Measurements from ENCODE around the gene GMDS. TPM values are rescaled to one million over a fixed set of nuclear protein-coding genes. Genes with fewer than 3 reads are reported as not detected.

The GMDS gene
- total RNA-seq, 2 donors from 2014 or later, result 25.4 to 29.5 TPM

GRCh38 chr6:1832358-1832757 lies 413.0 kb downstream of the GMDS start:
- no peak for TF ChIP-seq CTCF (conservative IDR thresholded peaks at IDR 0.05)
- H3K27ac ChIP-seq (ENCODE audit: low read depth, low read length), result no peak overlapping the region
- H3K9ac ChIP-seq (ENCODE audit: extremely low read depth, low read length, poor library complexity, severe bottlenecking), result no peak overlapping the region
- no peak for DNase-seq
- Mint-ChIP-seq H3K4me3 (no peak overlapping the region), H3K27ac (no peak overlapping the region), H3K27me3 (ENCODE audit: insufficient read depth) (no peaks in the 10 kb centered on the region), H3K9me3 (peaks cover 5% of the 10 kb centered on the region), H3K4me1 (peaks cover 9% of the 10 kb centered on the region), H3K36me3 (ENCODE audit: low read depth) (no peaks in the 10 kb centered on the region)
- H3K4me1 ChIP-seq (ENCODE audit: control insufficient read depth, insufficient read depth, low read length), result no peaks in the 10 kb centered on the region
- H3K4me3 ChIP-seq (ENCODE audit: low read length), result no peak overlapping the region
- 92 to 95% methylated on average over 1 to 2 of the region's 3 CpGs for WGBS, 2 experiments (ENCODE audit: insufficient coverage in 1 of 2, insufficient read length in 1 of 2)
- no peaks in the 10 kb centered on the region for H3K27me3 ChIP-seq (ENCODE audit: control insufficient read depth, insufficient read depth, low read length, poor library complexity, severe bottlenecking)
- no peaks in the 10 kb centered on the region for H3K9me3 ChIP-seq (ENCODE audit: control insufficient read depth, low read length)
- no peaks in the 10 kb centered on the region for H3K36me3 ChIP-seq (ENCODE audit: control insufficient read depth, insufficient read depth, low read length)

GRCh38 chr6:1827984-1828793 lies 417.2 kb downstream of the GMDS start:
- H3K27me3 ChIP-seq (ENCODE audit: control insufficient read depth, insufficient read depth, low read length, poor library complexity, severe bottlenecking), result no peaks in the 10 kb centered on the region
- no peak overlapping the region for H3K4me3 ChIP-seq (ENCODE audit: low read length)
- Mint-ChIP-seq H3K27me3 (ENCODE audit: insufficient read depth) (no peaks in the 10 kb centered on the region), H3K9me3 (peaks cover 5% of the 10 kb centered on the region), H3K27ac (no peak overlapping the region), H3K36me3 (ENCODE audit: low read depth) (no peaks in the 10 kb centered on the region), H3K4me3 (no peak overlapping the region), H3K4me1 (no peaks in the 10 kb centered on the region)
- no peaks in the 10 kb centered on the region for H3K36me3 ChIP-seq (ENCODE audit: control insufficient read depth, insufficient read depth, low read length)
- no peak for TF ChIP-seq CTCF (conservative IDR thresholded peaks at IDR 0.05)
- no peak for DNase-seq
- no peaks in the 10 kb centered on the region for H3K4me1 ChIP-seq (ENCODE audit: control insufficient read depth, insufficient read depth, low read length)
- no peaks in the 10 kb centered on the region for H3K9me3 ChIP-seq (ENCODE audit: control insufficient read depth, low read length)
- no peak overlapping the region for H3K27ac ChIP-seq (ENCODE audit: low read depth, low read length)
- WGBS, 2 experiments (ENCODE audit: insufficient coverage in 1 of 2, insufficient read length in 1 of 2), result 84 to 100% methylated on average over 1 of the region's 1 CpG
- no peak overlapping the region for H3K9ac ChIP-seq (ENCODE audit: extremely low read depth, low read length, poor library complexity, severe bottlenecking)

GRCh38 chr6:1825926-1826325 lies 419.5 kb downstream of the GMDS start:
- peaks cover 3% of the 10 kb centered on the region for H3K4me1 Mint-ChIP-seq
- Histone ChIP-seq H3K9ac (ENCODE audit: extremely low read depth, low read length, poor library complexity, severe bottlenecking) (no peak overlapping the region), H3K27ac (ENCODE audit: low read depth, low read length) (no peak overlapping the region), H3K4me1 (ENCODE audit: control insufficient read depth, insufficient read depth, low read length) (no peaks in the 10 kb centered on the region), H3K9me3 (ENCODE audit: control insufficient read depth, low read length) (no peaks in the 10 kb centered on the region), H3K36me3 (ENCODE audit: control insufficient read depth, insufficient read depth, low read length) (no peaks in the 10 kb centered on the region), H3K27me3 (ENCODE audit: control insufficient read depth, insufficient read depth, low read length, poor library complexity, severe bottlenecking) (no peaks in the 10 kb centered on the region), H3K4me3 (ENCODE audit: low read length) (no peak overlapping the region)
- 0 to 70% methylated on average over 1 to 4 of the region's 5 CpGs for WGBS, 2 experiments (ENCODE audit: insufficient coverage in 1 of 2, insufficient read length in 1 of 2)
- no peak for DNase-seq
- H3K36me3 Mint-ChIP-seq (ENCODE audit: low read depth), result no peaks in the 10 kb centered on the region
- no peak for TF ChIP-seq CTCF (conservative IDR thresholded peaks at IDR 0.05)
- no peaks in the 10 kb centered on the region for H3K27me3 Mint-ChIP-seq (ENCODE audit: insufficient read depth)
- no peak overlapping the region for H3K4me3 Mint-ChIP-seq
- H3K9me3 Mint-ChIP-seq, result peaks cover 5% of the 10 kb centered on the region
- no peak overlapping the region for H3K27ac Mint-ChIP-seq

Measured in endodermal cell (in vitro differentiated cells).